ENCODE data around the gene SCAMP5. TPM values are rescaled to one million over a fixed set of nuclear protein-coding genes. Genes with fewer than 3 reads are reported as not detected.

Gene SCAMP5, protein sequence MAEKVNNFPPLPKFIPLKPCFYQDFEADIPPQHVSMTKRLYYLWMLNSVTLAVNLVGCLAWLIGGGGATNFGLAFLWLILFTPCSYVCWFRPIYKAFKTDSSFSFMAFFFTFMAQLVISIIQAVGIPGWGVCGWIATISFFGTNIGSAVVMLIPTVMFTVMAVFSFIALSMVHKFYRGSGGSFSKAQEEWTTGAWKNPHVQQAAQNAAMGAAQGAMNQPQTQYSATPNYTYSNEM
- total RNA-seq, result 10 to 100 TPM in 5 of 8 experiments, 1 to 10 TPM in 3; 3.6 to 62.7 (median 51.5) TPM

DNA sequence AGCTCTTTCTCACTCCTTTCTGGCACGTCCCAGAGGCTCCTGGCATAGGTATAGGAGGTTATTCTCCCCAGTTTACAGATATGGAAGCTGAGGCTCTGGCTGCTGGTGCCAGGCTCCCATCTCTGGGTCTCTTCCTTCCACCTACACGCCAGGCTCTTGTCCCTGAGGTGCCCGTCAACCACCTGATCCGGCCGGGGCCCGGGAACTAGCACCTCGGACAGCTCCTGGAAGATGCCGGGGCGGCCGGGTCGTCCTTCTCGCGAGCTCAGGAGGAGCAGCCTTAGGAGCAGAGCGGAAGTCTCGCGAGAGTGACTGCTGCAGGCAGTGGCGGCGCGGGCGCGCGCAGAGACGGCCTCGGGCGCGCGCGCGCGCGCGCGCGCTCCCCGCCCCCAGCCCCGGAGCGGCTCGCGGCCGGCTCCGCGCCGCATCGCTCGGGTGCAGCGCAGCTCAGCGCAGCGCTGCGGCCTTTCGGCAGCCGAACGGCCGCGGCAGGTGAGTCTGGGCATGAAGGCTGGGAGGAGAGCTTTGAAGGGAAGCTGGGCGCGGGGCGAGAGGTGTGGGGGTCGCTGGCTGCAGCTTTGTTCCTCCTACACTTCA, at the start of gene SCAMP5:
Gene SCAMP5, plus strand, starts transcription at position 382 of the 597 bp plus-strand sequence. CDS start 16,277 bp downstream, outside the sequence.
- 0 to 10% (median 0%) methylated on average over 1 to 9 of the region's 58 CpGs; no CpG with 5 or more reads in 5 of the 10 experiments for WGBS, 10 experiments
- Histone ChIP-seq H3K27ac (peak within 1 kb of the TSS; percentile 90 to 93), H3K4me3 (peak within 1 kb of the TSS; percentile 58 to 91 (median 74)), H3K4me1 (replicated peaks in 1 of 2) (peaks cover 4 to 23% of the 10 kb centered on the region in 2 donors)
- in situ Hi-C loops (cut with MboI; ENCODE audit: low pct_unique_long_range_greater_than_20kb in 2 of 9, low sequenced_read_pairs in 9 of 9, unreplicated experiment in 9 of 9), result no loop called here
- ATAC-seq (replicated peaks in 6 of 8), result peak; percentile 93 to 97 (median 95)

DNA sequence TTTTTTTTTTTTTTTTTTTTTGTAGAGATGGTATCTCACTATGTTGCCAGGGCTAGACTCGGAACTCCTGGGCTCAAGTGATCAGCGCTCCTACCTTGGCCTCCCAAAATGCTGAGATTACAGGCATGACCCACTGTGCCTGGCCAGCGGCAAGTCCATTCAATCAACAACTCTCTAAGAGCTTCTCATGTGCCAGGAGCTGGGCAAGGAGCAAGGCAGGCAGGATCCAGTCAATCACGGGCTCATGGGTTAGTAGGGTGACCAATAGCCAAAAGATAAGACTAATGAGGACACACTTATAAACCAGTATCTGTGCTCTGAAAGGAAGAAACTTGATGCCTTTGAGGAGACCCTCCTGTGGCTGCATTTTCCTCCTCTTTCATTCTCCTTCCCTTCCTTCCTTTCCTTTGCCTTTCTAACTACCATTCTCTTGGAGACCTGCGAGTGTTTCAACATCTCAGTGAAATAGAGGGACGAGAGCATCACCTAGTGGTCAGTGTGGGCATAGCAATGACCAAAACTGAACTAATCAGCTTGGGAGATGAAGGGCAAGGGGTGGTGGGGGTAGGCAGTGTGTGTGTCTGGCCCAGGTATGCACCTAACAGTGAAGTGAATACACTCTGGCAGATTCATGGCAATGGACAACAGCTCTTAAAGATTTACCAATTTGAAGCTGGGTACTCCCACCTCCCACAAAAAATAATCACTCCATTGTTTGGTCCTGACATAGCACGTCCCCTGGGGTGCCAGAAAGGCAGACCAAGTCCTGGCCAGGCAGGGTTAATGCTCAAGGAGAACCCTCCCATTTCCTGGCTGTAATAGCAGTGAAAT, 45.1 kb upstream of the SCAMP5 start:
- ATAC-seq (replicated peaks in 6 of 8), result peak; percentile 56 to 92 (median 72)
- in situ Hi-C loops (cut with MboI; ENCODE audit: low pct_unique_long_range_greater_than_20kb in 2 of 9, low sequenced_read_pairs in 9 of 9, unreplicated experiment in 9 of 9), result loop anchor here in 2 of 9 experiments (10.0 to 25.0 kb wide), 2 partner anchors 175 to 313 kb away; no protein-coding TSS in a partner anchor
- WGBS, 10 experiments, result 0 to 100% (median 20%) methylated on average over 1 to 4 of the region's 7 CpGs; no CpG with 5 or more reads in 2 of the 10 experiments
- Histone ChIP-seq H3K4me1 (replicated peaks in 1 of 2) (peaks cover 14 to 18% of the 10 kb centered on the region in 2 donors), H3K4me3 (no peak overlapping the region), H3K27ac (no peak overlapping the region)

DNA sequence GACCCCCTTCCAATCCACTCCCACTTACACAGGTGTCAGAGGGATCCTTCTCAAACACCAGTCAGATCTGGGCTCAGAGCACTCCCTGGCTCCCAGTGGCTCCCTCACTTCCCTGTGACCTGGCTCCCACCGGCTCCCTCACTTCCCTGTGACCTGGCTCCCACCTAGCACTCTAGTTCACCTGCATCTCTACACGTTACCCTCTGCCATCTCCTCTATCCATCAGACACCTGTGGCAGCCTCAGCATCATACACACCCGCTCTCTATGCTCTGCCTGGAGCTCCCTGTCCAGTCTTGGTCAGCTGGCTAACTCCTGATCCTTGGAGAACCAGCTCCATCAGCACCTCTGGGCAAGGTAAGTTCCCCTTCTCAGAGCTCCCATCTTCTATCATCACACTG, 44.4 kb upstream of the SCAMP5 start:
- Histone ChIP-seq H3K4me1 (replicated peaks in 1 of 2) (peaks cover 18 to 22% of the 10 kb centered on the region in 2 donors), H3K27ac (no peak overlapping the region), H3K4me3 (no peak overlapping the region)
- 80% methylated on average over 1 to 3 of the region's 3 CpGs; no CpG with 5 or more reads in 7 of the 10 experiments for WGBS, 10 experiments
- in situ Hi-C loops (cut with MboI; ENCODE audit: low pct_unique_long_range_greater_than_20kb in 2 of 9, low sequenced_read_pairs in 9 of 9, unreplicated experiment in 9 of 9), result loop anchor here in 2 of 9 experiments (10.0 to 25.0 kb wide), 2 partner anchors 176 to 314 kb away; no protein-coding TSS in a partner anchor
- ATAC-seq (replicated peaks in 6 of 8), result no peak

DNA sequence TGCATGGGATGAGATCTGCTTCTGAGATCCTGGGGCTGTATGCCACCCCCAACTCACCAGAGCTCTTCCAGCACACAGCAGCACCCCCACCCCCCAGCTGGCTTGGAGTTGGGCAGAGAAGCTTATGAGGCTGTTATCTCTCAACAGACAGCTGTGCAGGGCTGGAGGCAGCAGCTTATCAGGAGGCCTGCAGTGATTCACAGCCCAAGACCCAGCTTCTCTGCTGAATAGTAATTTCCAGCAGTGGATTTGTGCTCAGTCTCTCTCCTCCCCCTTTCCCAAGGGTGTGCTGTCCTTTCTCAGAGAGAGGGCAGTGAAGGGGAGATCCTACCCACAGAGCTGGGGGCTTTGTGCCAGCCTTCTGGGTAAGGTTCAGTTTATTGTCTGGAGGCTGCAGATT, 40.8 kb upstream of the SCAMP5 start:
- H3K4me3 ChIP-seq, result peak overlapping the region; percentile 36 to 58 (median 39)
- peaks cover 22 to 41% of the 10 kb centered on the region in 2 donors for H3K4me1 ChIP-seq (replicated peaks in 1 of 2)
- H3K27ac ChIP-seq, result peak overlapping the region; percentile 24 to 60

DNA sequence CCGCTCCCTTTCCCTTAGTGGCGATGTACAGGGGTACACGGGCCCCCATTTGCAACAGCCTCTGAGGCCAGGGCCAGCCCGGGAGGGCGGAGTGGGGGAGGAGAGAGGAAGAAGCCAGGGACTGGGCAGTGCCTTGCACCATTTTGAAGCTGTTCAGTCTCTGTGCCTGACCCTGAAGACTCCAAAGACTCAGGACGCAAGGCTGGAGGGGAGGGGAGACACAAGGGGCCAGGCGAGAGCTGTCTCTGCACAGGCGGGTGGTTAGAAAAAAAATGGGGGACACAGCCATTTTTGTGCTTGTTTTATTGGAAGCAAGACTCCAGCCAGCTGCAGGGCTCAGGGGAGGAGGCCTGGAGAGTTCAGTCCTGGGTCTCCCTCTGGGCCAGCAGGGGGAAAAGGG, 40.3 kb upstream of the SCAMP5 start:
- H3K4me1 ChIP-seq (replicated peaks in 1 of 2), result peaks cover 22 to 44% of the 10 kb centered on the region in 2 donors
- in situ Hi-C loops (cut with MboI; ENCODE audit: low pct_unique_long_range_greater_than_20kb in 2 of 9, low sequenced_read_pairs in 9 of 9, unreplicated experiment in 9 of 9), result loop anchor here in 2 of 9 experiments (10.0 to 25.0 kb wide), 2 partner anchors 180 to 318 kb away; no protein-coding TSS in a partner anchor
- 0 to 100% (median 60%) methylated on average over 1 to 3 of the region's 8 CpGs; no CpG with 5 or more reads in 5 of the 10 experiments for WGBS, 10 experiments

More for the DNA sequence above, 40.8 kb upstream of the SCAMP5 start:
- in situ Hi-C loops (cut with MboI; ENCODE audit: low pct_unique_long_range_greater_than_20kb in 2 of 9, low sequenced_read_pairs in 9 of 9, unreplicated experiment in 9 of 9), result loop anchor here in 2 of 9 experiments (10.0 to 25.0 kb wide), 2 partner anchors 180 to 317 kb away; no protein-coding TSS in a partner anchor
- peak in 1 of 8 experiments; percentile 8 for ATAC-seq (replicated peaks in 6 of 8)

DNA sequence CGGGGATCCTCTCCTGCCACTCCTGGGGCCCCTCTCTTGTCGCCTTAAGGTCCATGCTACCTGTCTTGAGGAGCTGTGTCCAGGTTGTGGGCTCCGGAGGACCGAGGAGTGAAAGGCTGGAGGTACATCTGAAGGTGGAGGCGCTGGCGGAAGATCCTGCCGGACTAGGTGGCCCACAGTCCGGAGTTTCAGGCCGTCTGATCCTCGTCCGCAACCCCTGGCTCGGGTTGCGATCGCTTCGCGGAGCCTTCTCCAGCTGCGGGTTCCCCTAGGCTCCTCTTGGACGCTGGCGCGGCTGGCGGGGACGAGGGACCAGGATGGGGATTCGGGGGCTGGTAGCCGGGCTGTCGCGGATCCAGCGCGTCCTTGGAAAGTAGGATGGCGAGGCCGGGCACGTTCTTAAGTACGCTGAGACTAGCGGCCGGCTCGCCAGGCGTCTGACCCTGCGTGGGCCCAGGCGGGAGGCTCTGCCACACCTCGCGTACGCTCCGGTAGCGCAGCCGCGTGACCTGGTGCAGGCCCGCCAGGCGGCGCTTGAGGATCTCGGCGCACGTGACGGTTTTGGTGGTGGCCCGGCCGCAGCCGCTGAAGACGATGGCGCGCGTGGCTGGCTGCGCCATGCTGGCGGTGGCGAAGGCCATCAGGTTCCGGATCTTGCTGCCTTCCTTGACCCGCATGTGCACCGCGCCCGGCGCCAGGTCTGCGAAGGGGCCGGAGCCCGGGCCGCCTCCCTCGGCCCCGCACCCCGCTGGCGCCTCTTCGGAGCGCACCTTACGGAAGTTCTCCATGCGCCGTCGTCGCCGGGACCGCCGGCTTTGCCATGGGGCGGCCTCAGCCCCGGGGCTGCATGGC, 39.3 kb upstream of the SCAMP5 start:
- 0 to 92% (median 7%) methylated on average over 1 to 11 of the region's 88 CpGs; no CpG with 5 or more reads in 5 of the 10 experiments for WGBS, 10 experiments
- in situ Hi-C loops (cut with MboI; ENCODE audit: low pct_unique_long_range_greater_than_20kb in 2 of 9, low sequenced_read_pairs in 9 of 9, unreplicated experiment in 9 of 9), result loop anchor here in 2 of 9 experiments (10.0 to 25.0 kb wide), 2 partner anchors 181 to 319 kb away; no protein-coding TSS in a partner anchor
- peak; percentile 20 to 65 (median 58) for ATAC-seq (replicated peaks in 6 of 8)

More for the DNA sequence above, 40.3 kb upstream of the SCAMP5 start:
- Histone ChIP-seq H3K27ac (peak overlapping the region; percentile 24 to 60), H3K4me3 (peak overlapping the region; percentile 36 to 58 (median 39))
- ATAC-seq (replicated peaks in 6 of 8), result no peak

DNA sequence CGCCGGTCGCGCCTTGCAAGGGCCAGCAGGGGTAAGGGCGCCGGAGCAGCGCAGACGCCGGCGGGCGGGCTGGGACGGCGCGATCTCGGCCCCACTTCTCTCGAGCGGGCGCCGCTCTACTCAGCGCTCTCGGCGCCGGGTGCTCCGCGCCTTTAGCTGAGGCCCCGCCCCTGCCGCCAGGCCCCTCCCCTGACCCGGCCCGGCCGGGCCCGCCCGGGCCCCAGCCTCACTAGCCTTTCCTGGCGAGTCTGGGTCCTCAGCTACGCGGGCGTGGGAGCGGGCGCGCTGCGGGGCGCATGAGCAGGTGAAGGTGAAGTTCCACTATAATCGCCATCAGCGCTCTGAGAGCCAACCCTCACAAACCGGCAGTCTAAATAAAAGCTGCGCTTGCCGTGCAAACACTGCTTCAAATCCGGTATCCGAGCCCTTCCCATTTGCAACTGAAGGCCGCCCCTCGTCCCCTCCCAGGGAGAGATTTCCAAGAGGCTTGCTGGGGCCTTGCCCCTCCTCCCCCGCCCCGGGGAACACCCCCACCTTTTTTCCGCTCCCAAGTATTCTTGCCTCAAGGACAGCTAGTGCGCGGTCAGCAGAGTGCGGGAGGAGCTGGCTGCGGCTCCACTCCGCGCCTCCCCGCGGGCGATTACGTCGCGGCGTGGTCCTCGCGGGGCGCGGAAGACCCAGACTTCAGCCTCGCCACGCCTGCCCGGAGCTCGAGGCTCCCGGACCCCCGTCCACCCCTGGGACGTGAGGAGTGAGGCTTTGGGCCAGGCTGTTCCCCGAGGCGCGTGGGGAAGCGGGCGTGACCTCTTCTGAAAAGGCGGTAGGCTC, 38.5 kb upstream of the SCAMP5 start, which contains the start of gene RPP25:
Gene RPP25, minus strand, starts transcription at position 125 of the 828 bp plus-strand sequence. CDS start 189 bp downstream, outside the sequence.
- in situ Hi-C loops (cut with MboI; ENCODE audit: low pct_unique_long_range_greater_than_20kb in 2 of 9, low sequenced_read_pairs in 9 of 9, unreplicated experiment in 9 of 9), result loop anchor here in 2 of 9 experiments (10.0 to 25.0 kb wide), 2 partner anchors 182 to 320 kb away; no protein-coding TSS in a partner anchor
- Histone ChIP-seq H3K4me3 (peak within 1 kb of the TSS; percentile 36 to 58 (median 39)), H3K27ac (peak within 1 kb of the TSS; percentile 51 to 81), H3K4me1 (replicated peaks in 1 of 2) (peaks cover 22 to 41% of the 10 kb centered on the region in 2 donors)
- 0% methylated on average over 11 of the region's 83 CpGs; no CpG with 5 or more reads in 9 of the 10 experiments for WGBS, 10 experiments
- peak; percentile 76 to 83 (median 78) for ATAC-seq (replicated peaks in 6 of 8)

More for the DNA sequence above, 39.3 kb upstream of the SCAMP5 start:
- peaks cover 22 to 41% of the 10 kb centered on the region in 2 donors for H3K4me1 ChIP-seq (replicated peaks in 1 of 2)
- H3K27ac ChIP-seq, result peak overlapping the region; percentile 51 to 81
- H3K4me3 ChIP-seq, result peak overlapping the region; percentile 36 to 58 (median 39)

DNA sequence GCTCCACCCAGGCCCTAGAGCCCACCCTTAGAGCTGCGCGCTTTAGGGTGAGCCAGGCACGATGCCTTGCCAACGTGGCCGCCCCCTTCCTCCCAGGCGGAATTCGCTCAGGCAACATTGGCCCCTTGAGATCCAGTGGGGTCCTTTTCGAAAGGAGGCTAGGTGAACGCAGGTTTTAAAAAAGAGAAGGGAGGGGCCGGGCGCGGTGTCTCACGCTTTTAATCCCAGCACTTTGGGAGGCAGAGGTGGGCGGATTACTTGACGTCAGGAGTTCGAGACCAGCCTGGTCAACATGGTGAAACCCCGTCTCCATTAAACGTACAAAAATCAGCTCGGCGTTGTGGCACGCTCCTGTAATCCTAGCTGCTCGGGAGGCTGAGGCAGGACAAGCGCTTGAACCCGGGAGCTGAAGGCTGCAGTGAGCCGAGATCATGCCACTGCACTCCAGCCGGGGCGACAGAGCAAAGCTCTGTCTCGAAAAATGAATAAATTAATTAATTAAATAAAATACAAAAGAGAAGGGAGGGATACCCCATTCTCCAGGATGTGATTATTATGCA, 37.8 kb upstream of the SCAMP5 start:
- peak in 1 of 8 experiments; percentile 40 for ATAC-seq (replicated peaks in 6 of 8)
- WGBS, 10 experiments, result 0 to 9% (median 4%) methylated on average over 3 to 20 of the region's 28 CpGs; no CpG with 5 or more reads in 1 of the 10 experiments
- H3K4me1 ChIP-seq (replicated peaks in 1 of 2), result peaks cover 22 to 41% of the 10 kb centered on the region in 2 donors
- H3K4me3 ChIP-seq, result peak overlapping the region; percentile 36 to 58 (median 39)
- peak overlapping the region; percentile 51 to 81 for H3K27ac ChIP-seq
- in situ Hi-C loops (cut with MboI; ENCODE audit: low pct_unique_long_range_greater_than_20kb in 2 of 9, low sequenced_read_pairs in 9 of 9, unreplicated experiment in 9 of 9), result loop anchor here in 2 of 9 experiments (10.0 to 25.0 kb wide), 2 partner anchors 183 to 320 kb away; no protein-coding TSS in a partner anchor

DNA sequence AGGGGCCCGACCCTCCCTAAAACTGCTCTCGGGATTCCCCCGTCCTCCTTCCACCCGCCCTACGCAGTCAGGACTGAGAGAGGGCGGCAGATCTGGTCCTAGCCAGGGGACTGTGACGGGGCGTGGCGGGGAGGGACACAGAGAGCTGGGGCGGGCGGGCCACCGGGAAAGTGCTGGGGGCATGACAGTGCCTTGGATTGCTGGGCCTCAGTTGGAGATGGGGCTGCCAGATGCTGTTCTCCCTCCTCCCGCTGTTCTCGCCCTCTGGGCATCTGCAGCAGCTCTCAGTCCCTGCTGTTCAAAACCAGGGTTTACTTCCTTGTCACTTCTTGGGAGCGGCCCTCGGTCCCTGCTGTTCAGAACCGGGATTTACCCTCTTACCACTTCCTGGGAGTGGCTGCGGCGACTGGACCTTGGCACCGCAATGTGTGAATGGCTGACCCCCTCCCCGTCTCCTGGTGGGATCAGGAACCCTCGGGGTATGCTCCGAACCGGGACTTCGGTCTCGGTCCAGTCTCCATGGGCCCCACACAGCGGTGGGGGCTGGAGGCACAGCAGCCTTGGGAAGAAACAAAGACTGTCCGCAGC, 36.9 kb upstream of the SCAMP5 start:
- WGBS, 10 experiments, result 0 to 20% (median 6%) methylated on average over 1 to 12 of the region's 28 CpGs; no CpG with 5 or more reads in 6 of the 10 experiments
- peak in 7 of 8 experiments; percentile 3 to 37 (median 23) for ATAC-seq (replicated peaks in 6 of 8)
- Histone ChIP-seq H3K27ac (no peak overlapping the region), H3K4me1 (replicated peaks in 1 of 2) (peaks cover 22 to 41% of the 10 kb centered on the region in 2 donors), H3K4me3 (peak overlapping the region; percentile 36 to 58 (median 39))
- in situ Hi-C loops (cut with MboI; ENCODE audit: low pct_unique_long_range_greater_than_20kb in 2 of 9, low sequenced_read_pairs in 9 of 9, unreplicated experiment in 9 of 9), result loop anchor here in 2 of 9 experiments (10.0 to 25.0 kb wide), 2 partner anchors 184 to 321 kb away; no protein-coding TSS in a partner anchor

Measured in motor neuron (in vitro differentiated cells).